PC-3 (cell line): ENCODE data around the gene CCDC30. TPM values are rescaled to one million over a fixed set of nuclear protein-coding genes. Genes with fewer than 3 reads are reported as not detected.
"Not testable (repeated sequence)": the region's sequence is repeated elsewhere in the genome, so short reads cannot be mapped to it uniquely, and the experiment has no call there.

ENCODE experiments used
- ATAC-seq: fragments of 200-7000 bp; cut with Tn5 transposase; 2 replicates; pipeline ENCODE4 v1.9.1; 2020; ENCODE audit warnings: mild to moderate bottlenecking, moderate library complexity
- BruUV-seq: library from RNA; stranded (reverse); fragments of 400-500 nt; replicated peaks from 2 replicates; lab custom pipeline; 2021; lab: Mats Ljungman, UMichigan
- CTCF ChIA-PET: fragments of 300-600 bp; sonication (Branson Sonifier 250); formaldehyde crosslinking; loops from one replicate; lab custom pipeline; 2022; ENCODE audit warnings: antibody characterized with exemption; lab: Charles Lee
- POLR2A ChIA-PET: fragments of 300-600 bp; sonication (Branson Sonifier 250); formaldehyde crosslinking; loops from one replicate; lab custom pipeline; 2022; ENCODE audit warnings: antibody characterized with exemption; ENCODE audit not compliant: unreplicated experiment; lab: Charles Lee
- DNase-seq: peaks from one replicate; pipeline ENCODE4 v3.0.0-alpha.2; 2015
- H2AFZ ChIP-seq: fragments of 300-600 bp; sonication (generic); 2 replicates; pipeline ENCODE4 v1.6.0; 2016; ENCODE audit warnings: antibody characterized with exemption, low read length
- H3F3A ChIP-seq: fragments of 300-600 bp; sonication (generic); one replicate; pipeline ENCODE4 v1.6.0; 2017; ENCODE audit warnings: antibody characterized with exemption, low read length, control low read depth, mild to moderate bottlenecking; ENCODE audit not compliant: unreplicated experiment
- H3K27ac ChIP-seq: fragments of 300-600 bp; sonication (generic); 2 replicates; pipeline ENCODE4 v1.5.1; 2016; ENCODE audit warnings: mild to moderate bottlenecking, low read length
- H3K27me3 ChIP-seq: fragments of 300-600 bp; sonication (generic); 2 replicates; pipeline ENCODE4 v1.6.1; 2016; ENCODE audit warnings: low read length, mixed read lengths
- H3K36me3 ChIP-seq: fragments of 300-600 bp; sonication (generic); 2 replicates; pipeline ENCODE4 v1.6.1; 2016; ENCODE audit warnings: low read depth, mixed run types, low read length, mixed read lengths
- H3K4me1 ChIP-seq: fragments of 300-600 bp; sonication (generic); 2 replicates; pipeline ENCODE4 v1.5.1; 2016; ENCODE audit warnings: low read length; ENCODE audit not compliant: insufficient read depth
- H3K4me2 ChIP-seq: fragments of 300-600 bp; sonication (generic); 2 replicates; pipeline ENCODE4 v1.6.0; 2016; ENCODE audit warnings: low read length
- H3K4me3 ChIP-seq: fragments of 300-600 bp; sonication (generic); 2 replicates; pipeline ENCODE4 v1.5.1; 2016; ENCODE audit warnings: mild to moderate bottlenecking, low read length, mixed read lengths
- H3K79me2 ChIP-seq: fragments of 300-600 bp; sonication (generic); 2 replicates; pipeline ENCODE4 v1.6.1; 2017; ENCODE audit warnings: low read length, mixed read lengths
- H3K9ac ChIP-seq: fragments of 300-600 bp; sonication (generic); 2 replicates; pipeline ENCODE4 v1.6.0; 2016; ENCODE audit warnings: mild to moderate bottlenecking, low read length
- H3K9me2 ChIP-seq: fragments of 300-600 bp; sonication (generic); replicated peaks from 2 replicates; pipeline ENCODE4 v1.6.1; 2016; ENCODE audit warnings: mixed run types, low read length, mixed read lengths
- H3K9me3 ChIP-seq: fragments of 300-600 bp; sonication (generic); 2 replicates; pipeline ENCODE4 v1.6.1; 2016; ENCODE audit warnings: low read length, mixed read lengths
- H4K20me1 ChIP-seq: fragments of 300-600 bp; sonication (generic); 2 replicates; pipeline ENCODE4 v1.6.1; 2016; ENCODE audit warnings: low read length, mixed read lengths
- EZH2 ChIP-seq: fragments of 300-600 bp; sonication (generic); IDR thresholded peaks from one replicate; pipeline ENCODE4 v1.6.1; 2017; ENCODE audit warnings: antibody characterized with exemption, mild to moderate bottlenecking, low read length; ENCODE audit not compliant: unreplicated experiment
- EZH2phosphoT487 ChIP-seq: fragments of 300-600 bp; sonication (generic); IDR thresholded peaks from 2 replicates; pipeline ENCODE4 v1.6.1; 2018; ENCODE audit warnings: mild to moderate bottlenecking, antibody characterized with exemption, low read length, borderline replicate concordance
- intact Hi-C: fragments of 100-400 bp; cut with micrococcal nuclease; formaldehyde crosslinking; loops from 2 replicates; pipeline ENCODE4 v1.9.0; 2023
- total RNA-seq: library from RNA; depleted of rRNA; stranded (reverse); fragments of >200 nt; gene quantifications from 2 replicates; pipeline ENCODE4 v1.2.3, GENCODE V29; 2014
- TF ChIP-seq, protein P1 (sequence below): fragments of 300-600 bp; sonication (generic); conservative IDR thresholded peaks from 2 replicates; pipeline ENCODE4 v1.5.1; 2017; ENCODE audit warnings: antibody characterized with exemption, low read depth, mild to moderate bottlenecking, low read length

The CCDC30 gene
- total RNA-seq, 1 experiment from 2014 or later: 0.58 TPM

GRCh38 chr1:42620307-42620706 lies 157.2 kb downstream of the CCDC30 start:
- Histone ChIP-seq H3K9me3 (no peaks in the 10 kb centered on the region), H3K9me2 (no peaks in the 10 kb centered on the region), H3K4me1 (no peaks in the 10 kb centered on the region), H3K27ac (no peak overlapping the region), H3K27me3 (peaks cover 19% of the 10 kb centered on the region; the same call in 1 of the 2 replicates), H4K20me1 (no peaks in the 10 kb centered on the region), H3K9ac (no peak overlapping the region), H2AFZ (no peak overlapping the region), H3K79me2 (no peaks in the 10 kb centered on the region), H3K4me3 (no peak overlapping the region), H3F3A (no peaks in the 10 kb centered on the region), H3K4me2 (no peak overlapping the region), H3K36me3 (no peaks in the 10 kb centered on the region)
- no peak for TF ChIP-seq EZH2phosphoT487
- TF ChIP-seq EZH2: no peak
- TF ChIP-seq, protein P1, sequence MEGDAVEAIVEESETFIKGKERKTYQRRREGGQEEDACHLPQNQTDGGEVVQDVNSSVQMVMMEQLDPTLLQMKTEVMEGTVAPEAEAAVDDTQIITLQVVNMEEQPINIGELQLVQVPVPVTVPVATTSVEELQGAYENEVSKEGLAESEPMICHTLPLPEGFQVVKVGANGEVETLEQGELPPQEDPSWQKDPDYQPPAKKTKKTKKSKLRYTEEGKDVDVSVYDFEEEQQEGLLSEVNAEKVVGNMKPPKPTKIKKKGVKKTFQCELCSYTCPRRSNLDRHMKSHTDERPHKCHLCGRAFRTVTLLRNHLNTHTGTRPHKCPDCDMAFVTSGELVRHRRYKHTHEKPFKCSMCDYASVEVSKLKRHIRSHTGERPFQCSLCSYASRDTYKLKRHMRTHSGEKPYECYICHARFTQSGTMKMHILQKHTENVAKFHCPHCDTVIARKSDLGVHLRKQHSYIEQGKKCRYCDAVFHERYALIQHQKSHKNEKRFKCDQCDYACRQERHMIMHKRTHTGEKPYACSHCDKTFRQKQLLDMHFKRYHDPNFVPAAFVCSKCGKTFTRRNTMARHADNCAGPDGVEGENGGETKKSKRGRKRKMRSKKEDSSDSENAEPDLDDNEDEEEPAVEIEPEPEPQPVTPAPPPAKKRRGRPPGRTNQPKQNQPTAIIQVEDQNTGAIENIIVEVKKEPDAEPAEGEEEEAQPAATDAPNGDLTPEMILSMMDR: no peak
- ChIA-PET POLR2A (no interaction called here), CTCF (no interaction called here)
- ATAC-seq (no peak), DNase-seq (no peak)
- no TSS peak for BruUV-seq
- intact Hi-C loops: no loop called here

DNA sequence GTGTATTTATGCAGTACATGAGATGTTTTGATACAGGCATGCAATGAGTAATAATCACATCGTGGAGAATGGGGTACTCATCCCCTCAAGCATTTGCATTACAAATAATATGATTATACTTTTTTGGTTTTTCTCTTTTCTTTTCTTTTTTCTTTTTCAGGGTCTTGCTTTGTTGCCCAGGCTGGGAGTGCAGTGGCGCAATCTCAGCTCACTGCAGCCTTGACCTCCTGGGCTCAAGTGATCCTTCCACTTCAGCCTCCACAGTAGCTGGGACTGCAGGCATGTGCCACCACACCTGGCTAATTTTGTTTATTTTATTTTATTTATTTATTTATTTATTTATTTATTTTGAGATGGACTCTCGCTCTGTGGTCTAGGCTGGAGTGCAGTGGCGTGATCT lies 158.1 kb downstream of the CCDC30 start:
- CTCF ChIA-PET, POLR2A ChIA-PET, H3K4me1 ChIP-seq, H3F3A ChIP-seq, intact Hi-C loops, H3K36me3 ChIP-seq, H2AFZ ChIP-seq, H3K27ac ChIP-seq, BruUV-seq, H3K4me3 ChIP-seq, H4K20me1 ChIP-seq, H3K9me2 ChIP-seq, H3K79me2 ChIP-seq, H3K9ac ChIP-seq, H3K9me3 ChIP-seq, DNase-seq, ATAC-seq, H3K4me2 ChIP-seq: not testable (repeated sequence)
- H3K27me3 ChIP-seq: peaks cover 19% of the 10 kb centered on the region; the same call in 1 of the 2 replicates

DNA sequence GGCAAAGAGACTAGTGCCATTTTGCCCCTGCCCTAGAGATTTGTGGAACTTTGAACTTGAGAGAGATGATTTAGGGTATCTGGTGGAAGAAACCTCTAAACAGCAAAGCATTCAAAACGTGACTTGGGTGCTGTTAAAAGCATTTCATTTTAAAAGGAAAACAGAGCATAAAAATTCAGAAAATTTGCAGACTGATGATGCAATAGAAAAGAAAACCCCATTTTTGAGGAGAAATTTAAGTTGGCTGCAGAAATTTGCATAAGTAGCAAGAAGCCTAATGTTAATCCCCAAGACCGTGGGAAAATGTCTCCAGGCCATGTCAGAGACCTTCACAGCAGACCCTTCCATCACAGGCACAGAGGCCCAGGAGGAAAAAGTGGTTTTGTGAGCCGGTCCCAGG lies 164.1 kb downstream of the CCDC30 start:
- H3K4me2 ChIP-seq, H3K36me3 ChIP-seq, H3F3A ChIP-seq, H3K9me2 ChIP-seq, H4K20me1 ChIP-seq, ATAC-seq, H3K4me3 ChIP-seq, H3K9me3 ChIP-seq, intact Hi-C loops, BruUV-seq, H2AFZ ChIP-seq, H3K79me2 ChIP-seq, H3K27me3 ChIP-seq, POLR2A ChIA-PET, H3K9ac ChIP-seq, H3K4me1 ChIP-seq, CTCF ChIA-PET, H3K27ac ChIP-seq, DNase-seq: not testable (repeated sequence)

GRCh38 chr1:42639116-42639515 lies 176.0 kb downstream of the CCDC30 start:
- intact Hi-C loops: no loop called here
- DNase-seq (no peak), ATAC-seq (no peak)
- Histone ChIP-seq H3K4me1 (no peaks in the 10 kb centered on the region), H3K9me3 (no peaks in the 10 kb centered on the region), H3F3A (no peaks in the 10 kb centered on the region), H3K27me3 (no peaks in the 10 kb centered on the region), H2AFZ (no peak overlapping the region), H3K4me2 (no peak overlapping the region), H4K20me1 (no peaks in the 10 kb centered on the region), H3K79me2 (no peaks in the 10 kb centered on the region), H3K36me3 (no peaks in the 10 kb centered on the region), H3K4me3 (no peak overlapping the region), H3K9me2 (no peaks in the 10 kb centered on the region), H3K9ac (no peak overlapping the region), H3K27ac (no peak overlapping the region)
- ChIA-PET CTCF (no interaction called here), POLR2A (no interaction called here)
- TF ChIP-seq, protein P1: no peak
- no peak for TF ChIP-seq EZH2
- TF ChIP-seq EZH2phosphoT487: no peak
- BruUV-seq: no TSS peak
